Measurements from ENCODE around the gene CAMSAP1.
A peak's percentile ranks its signal among the peaks of the same experiment; 100 is the strongest.

Gene CAMSAP1

GRCh38 chr9:135939351-135940265 lies 32.3 kb upstream of the CAMSAP1 start:
- peak; percentile 13 for DNase-seq

DNA sequence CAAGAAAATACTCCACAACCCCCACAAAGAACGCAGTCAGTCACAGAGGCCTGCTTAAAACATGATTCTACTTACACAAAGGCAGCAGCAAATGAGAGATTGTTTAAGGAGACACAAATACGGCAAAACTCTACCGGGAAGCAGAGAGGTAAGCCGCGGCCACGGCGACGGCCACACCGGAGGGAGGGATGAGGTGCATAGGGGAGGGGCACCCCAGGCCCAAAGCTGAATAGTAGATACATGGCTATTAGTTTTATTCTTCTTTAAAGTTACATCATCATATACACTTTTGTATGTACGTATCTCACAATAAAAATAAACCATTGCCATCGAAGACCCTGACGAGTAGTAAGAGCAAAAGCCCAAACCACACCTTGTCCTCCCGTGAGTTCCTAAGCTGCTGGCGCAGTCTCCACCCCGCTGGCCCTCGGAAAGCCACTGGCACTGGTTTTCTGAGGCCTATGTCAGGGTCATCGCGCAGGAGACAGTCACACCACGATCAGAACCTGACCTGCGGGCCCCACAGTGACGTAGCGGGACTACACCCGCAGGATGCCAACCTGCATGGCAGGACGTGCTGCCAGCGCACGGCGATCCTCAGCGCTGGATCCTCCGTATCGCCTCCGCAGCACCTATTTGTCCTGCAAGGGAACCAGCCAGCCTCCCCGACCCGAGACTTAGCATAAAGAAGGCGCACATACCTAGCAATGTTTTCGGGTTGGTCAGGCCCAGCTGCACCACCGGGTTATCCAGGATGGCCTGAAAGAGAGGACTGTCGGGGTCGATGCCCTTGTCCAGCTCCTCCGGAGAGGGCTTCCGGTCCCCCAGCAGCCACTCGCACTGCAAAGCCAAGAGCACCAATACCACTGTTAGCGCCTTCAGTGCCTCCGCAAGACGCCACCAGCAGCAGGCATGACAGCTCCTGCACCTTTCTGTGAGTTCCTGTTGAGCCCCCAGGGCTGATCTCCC lies 30.5 kb upstream of the CAMSAP1 start:
- no peak for DNase-seq

DNA sequence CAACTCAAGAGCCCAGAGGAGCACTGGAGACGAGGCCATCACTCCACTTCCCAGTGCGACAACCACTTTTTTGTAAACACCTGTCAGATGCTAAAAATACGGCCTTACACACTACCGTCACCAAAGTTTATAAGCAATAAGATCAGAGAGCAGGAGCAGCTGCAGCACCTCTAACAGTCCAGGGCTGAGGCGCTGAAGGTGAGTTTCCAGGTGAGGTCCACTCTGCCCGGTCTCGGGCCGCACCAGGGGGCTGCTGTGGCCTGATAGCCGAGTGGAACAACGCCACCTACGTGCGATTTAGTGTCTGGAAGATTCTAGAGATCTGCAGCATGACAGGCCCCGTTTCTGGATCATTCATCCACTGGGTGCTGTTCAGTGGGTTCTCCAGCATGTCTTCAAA lies 25.8 kb upstream of the CAMSAP1 start:
- no peak for DNase-seq

- no peak for DNase-seq
These were observed 25.3 kb upstream of the CAMSAP1 start for GRCh38 chr9:135932656-135933055.

GRCh38 chr9:135931349-135931820 lies 24.0 kb upstream of the CAMSAP1 start:
- no peak for DNase-seq

GRCh38 chr9:135930446-135931345 lies 23.4 kb upstream of the CAMSAP1 start:
- no peak for DNase-seq

GRCh38 chr9:135929656-135930445 lies 22.5 kb upstream of the CAMSAP1 start:
- DNase-seq = no peak

DNA sequence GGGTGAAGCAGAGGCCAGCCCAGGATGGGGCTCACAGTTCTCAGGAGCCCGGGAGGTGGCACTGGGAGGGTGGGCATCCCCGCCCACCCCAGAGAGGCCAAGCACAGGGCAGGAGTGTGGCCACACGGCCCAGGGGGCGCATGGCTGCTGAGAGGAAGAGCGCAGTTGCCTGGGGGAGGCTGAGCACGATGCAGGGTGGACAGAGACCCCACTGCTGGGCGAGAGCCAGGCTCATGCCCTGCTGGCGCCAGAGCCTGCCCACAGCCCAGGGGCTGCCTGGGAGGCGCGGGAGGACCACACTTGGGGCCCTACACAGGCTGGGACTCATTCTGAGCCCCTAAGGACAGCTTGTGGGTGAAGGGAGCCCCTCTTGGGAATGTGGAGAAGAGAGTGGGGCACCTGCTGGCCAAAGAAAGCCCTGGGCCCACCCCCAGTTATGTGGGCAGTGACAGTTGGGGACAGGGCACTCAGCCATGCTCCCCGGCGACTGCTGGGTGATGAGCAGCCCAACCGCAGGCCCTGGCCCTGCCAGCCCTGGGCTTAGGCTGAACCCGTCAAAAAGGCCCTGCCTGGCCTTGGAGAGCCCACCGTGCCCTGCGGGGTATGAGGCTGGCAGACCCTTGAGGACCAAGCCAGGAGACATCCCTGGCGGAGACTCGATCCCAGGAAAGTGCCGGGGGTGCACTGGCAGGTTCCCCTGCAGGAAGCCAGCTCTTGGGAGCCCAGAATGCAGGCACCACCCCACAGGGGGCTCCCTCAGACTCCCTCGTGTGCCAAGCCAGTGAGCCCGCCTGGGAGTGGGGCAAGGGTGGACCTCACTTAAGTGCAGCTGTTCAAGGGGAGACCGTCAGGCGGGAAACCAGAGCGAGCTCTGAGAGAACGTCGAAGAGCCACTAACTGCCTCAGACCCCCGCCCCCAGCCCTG lies 21.6 kb upstream of the CAMSAP1 start:
- DNase-seq = no peak

DNA sequence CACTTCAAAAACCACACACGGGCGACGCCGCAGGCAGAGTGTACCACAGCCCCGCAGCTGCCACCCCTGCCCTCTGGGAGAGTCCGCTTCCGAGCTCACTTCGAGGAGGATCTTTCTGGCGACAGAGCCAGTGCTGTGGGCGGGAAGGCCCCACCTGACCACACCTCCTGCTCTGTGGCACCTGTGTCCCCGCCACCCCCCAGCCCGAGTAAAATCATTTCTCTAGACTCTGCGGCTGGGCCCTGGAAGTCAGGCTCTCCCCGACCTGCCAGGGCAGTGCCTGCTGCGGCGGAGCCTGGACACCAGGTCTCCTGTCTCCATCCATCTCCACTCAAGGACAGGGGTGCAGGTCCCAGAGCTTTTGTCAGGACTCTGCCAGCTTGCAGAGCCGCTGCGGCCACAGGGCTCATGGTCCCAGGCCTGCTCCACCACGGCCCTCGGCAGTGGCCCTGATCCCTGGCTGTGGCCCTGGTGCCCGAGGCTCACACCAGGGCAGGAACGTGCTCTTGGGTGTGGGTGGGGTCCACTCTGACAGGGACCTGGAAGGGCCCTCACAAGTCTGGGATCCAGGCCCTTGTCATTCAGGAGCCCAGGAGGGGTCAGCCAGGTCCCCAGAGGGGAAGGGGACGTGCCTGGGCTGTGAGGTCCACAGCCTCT lies 20.9 kb upstream of the CAMSAP1 start:
- no peak for DNase-seq

- DNase-seq = no peak
These were observed 20.1 kb upstream of the CAMSAP1 start for GRCh38 chr9:135927195-135928013.

- DNase-seq = no peak
These were observed 19.3 kb upstream of the CAMSAP1 start for GRCh38 chr9:135926402-135927194.

DNA sequence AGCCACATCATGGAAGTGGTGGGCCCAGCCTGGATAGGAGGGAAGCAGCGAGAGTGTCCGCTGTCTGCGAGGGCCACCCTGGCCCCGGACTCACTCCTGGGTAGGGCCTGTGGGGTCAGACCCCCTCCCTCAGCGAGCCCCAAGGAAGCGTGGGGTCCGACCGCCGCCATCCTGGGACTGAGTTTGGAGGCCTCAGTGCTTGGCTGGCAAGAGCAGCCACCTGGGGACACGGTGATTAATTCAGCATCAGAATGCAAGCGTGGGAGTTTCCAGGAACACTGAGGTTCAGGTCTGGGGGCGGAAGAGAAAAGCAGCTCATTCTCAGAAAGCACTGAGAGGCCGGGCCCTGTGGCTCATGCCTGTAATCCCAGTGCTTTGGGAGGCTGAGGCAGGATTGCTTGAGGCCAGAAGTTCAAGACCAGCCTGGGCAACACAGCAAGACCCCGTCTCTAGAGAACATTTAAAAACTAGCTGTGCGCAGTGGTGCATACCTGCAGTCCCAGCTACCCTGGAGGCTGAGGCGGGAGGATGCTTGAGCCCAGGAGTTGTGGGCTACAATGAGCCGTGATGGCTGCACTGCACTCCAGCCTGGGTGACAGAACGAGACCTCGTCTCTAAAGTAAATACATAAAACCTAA lies 18.3 kb upstream of the CAMSAP1 start:
- DNase-seq = no peak

- no peak for DNase-seq
These were observed 17.4 kb upstream of the CAMSAP1 start for GRCh38 chr9:135924628-135925338.

- DNase-seq = no peak
These were observed 16.2 kb upstream of the CAMSAP1 start for GRCh38 chr9:135923508-135923907.

DNA sequence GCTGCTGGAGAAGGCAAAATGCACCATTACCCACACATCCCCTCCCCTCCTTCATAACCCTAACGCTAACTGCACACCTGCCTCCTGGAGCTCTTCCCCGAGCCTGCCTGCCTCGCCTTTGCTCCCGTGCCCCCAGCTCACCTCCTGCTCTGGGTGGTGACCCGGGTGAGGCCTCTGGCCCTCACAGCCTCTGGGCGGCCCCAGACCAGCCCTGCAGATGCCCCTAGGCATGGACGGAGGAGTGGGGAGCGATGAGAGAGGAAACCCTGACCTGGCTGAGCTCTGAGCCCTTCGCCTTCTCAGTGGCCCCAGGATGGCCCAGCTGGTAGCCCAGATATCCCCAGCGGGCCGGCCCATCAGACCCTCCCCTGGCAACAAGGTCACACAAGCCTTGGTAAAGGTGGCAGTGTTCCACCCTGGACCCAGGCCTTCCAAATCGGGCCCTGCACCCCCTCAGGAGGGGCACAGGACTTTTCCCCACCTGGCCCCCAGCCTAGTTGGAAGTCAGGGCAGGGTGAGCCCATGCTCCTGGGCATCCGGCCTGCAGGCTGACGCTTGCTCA lies 14.5 kb upstream of the CAMSAP1 start:
- no peak for DNase-seq

- no peak for DNase-seq
These were observed 13.7 kb upstream of the CAMSAP1 start for GRCh38 chr9:135920973-135921585.

Measured in NK-92 treated with Interleukin-12 subunit alpha and Interleukin-12 subunit beta, amount 100 ng/mL, for 24 hours (cell line).